ENCODE results near the gene WAPL. TPM values are rescaled to one million over a fixed set of nuclear protein-coding genes. Genes with fewer than 3 reads are reported as not detected.

The WAPL gene
- total and polyA plus RNA-seq, 10 of the 15 experiments (the other 5 are each of a cell fraction or from before 2014, with no cell fraction given) = 15.7 to 45.8 (median 29.0) TPM

DNA sequence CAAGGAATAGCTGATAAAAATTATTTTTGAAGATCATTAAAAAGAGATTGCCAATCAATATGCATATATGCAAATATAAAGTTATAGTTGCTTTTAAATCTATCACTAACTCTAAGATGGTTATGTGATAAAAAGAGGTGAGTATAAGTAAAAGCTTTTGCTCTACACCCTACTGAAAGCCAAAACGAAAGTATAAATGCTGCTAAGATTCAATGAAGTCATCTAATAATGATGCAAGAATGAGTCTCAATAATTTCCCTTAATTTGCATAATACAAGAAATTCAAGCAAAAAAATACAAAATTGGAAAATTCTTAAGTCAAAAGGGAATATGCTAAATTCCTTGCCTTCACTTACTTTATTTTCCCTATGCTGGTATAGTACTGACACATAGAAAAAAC, 75.2 kb downstream of the WAPL start (continued):
- TF ChIP-seq, protein P1, sequence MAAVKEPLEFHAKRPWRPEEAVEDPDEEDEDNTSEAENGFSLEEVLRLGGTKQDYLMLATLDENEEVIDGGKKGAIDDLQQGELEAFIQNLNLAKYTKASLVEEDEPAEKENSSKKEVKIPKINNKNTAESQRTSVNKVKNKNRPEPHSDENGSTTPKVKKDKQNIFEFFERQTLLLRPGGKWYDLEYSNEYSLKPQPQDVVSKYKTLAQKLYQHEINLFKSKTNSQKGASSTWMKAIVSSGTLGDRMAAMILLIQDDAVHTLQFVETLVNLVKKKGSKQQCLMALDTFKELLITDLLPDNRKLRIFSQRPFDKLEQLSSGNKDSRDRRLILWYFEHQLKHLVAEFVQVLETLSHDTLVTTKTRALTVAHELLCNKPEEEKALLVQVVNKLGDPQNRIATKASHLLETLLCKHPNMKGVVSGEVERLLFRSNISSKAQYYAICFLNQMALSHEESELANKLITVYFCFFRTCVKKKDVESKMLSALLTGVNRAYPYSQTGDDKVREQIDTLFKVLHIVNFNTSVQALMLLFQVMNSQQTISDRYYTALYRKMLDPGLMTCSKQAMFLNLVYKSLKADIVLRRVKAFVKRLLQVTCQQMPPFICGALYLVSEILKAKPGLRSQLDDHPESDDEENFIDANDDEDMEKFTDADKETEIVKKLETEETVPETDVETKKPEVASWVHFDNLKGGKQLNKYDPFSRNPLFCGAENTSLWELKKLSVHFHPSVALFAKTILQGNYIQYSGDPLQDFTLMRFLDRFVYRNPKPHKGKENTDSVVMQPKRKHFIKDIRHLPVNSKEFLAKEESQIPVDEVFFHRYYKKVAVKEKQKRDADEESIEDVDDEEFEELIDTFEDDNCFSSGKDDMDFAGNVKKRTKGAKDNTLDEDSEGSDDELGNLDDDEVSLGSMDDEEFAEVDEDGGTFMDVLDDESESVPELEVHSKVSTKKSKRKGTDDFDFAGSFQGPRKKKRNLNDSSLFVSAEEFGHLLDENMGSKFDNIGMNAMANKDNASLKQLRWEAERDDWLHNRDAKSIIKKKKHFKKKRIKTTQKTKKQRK (IDR thresholded peaks at IDR 0.05; ENCODE audit: low read depth, low read length) = no peak
- TF ChIP-seq, protein P2, sequence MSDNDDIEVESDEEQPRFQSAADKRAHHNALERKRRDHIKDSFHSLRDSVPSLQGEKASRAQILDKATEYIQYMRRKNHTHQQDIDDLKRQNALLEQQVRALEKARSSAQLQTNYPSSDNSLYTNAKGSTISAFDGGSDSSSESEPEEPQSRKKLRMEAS (IDR thresholded peaks at IDR 0.05; ENCODE audit: low read depth, low read length) = no peak
- TF ChIP-seq FOS (IDR thresholded peaks at IDR 0.05; ENCODE audit: borderline replicate concordance, extremely low read depth, insufficient read length) (no peak), SMAD1 (IDR thresholded peaks at IDR 0.05; ENCODE audit: low read depth, partially characterized antibody) (no peak), YBX1 (IDR thresholded peaks at IDR 0.05) (no peak), FOXK2 (IDR thresholded peaks at IDR 0.05) (no peak), TCF7 (IDR thresholded peaks at IDR 0.05; ENCODE audit: borderline replicate concordance) (no peak), HDGF (IDR thresholded peaks at IDR 0.05) (no peak), HDAC6 (IDR thresholded peaks at IDR 0.05; ENCODE audit: unreplicated experiment) (no peak), WRNIP1 (IDR thresholded peaks at IDR 0.05; ENCODE audit: borderline replicate concordance, low read depth, low read length) (no peak)
- TF ChIP-seq, protein P3, sequence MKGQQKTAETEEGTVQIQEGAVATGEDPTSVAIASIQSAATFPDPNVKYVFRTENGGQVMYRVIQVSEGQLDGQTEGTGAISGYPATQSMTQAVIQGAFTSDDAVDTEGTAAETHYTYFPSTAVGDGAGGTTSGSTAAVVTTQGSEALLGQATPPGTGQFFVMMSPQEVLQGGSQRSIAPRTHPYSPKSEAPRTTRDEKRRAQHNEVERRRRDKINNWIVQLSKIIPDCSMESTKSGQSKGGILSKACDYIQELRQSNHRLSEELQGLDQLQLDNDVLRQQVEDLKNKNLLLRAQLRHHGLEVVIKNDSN (IDR thresholded peaks at IDR 0.05; ENCODE audit: borderline replicate concordance, extremely low read length, insufficient read depth, low read depth, low read length) = no peak
